ENCODE results near the gene TGM3.

DNA sequence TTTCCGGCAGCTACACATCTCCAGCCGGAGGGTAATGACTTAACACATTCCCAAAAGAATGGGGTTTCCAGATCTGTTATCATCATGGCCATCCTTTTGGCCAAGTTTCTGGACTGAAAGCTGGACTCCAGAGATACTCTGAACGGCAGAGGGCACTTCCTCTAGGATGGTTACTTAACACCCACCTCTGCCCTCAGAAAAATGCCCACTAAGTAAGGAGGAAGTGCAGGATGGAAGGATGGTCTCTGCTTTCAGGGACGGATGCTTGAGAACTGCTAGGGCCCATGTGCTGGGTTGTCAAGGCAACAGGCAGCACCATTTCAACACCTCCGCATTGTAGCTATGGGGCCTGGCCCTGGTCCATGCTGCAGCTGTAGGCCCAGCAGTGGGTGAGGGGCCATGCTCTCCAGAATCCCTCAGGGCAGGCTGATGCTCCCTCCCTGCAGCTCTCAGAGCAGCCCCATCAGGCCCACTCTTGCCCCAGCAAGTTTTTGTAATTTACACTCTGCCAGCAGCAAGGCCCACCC, 16.5 kb upstream of the TGM3 start:
- TF ChIP-seq, protein P1, sequence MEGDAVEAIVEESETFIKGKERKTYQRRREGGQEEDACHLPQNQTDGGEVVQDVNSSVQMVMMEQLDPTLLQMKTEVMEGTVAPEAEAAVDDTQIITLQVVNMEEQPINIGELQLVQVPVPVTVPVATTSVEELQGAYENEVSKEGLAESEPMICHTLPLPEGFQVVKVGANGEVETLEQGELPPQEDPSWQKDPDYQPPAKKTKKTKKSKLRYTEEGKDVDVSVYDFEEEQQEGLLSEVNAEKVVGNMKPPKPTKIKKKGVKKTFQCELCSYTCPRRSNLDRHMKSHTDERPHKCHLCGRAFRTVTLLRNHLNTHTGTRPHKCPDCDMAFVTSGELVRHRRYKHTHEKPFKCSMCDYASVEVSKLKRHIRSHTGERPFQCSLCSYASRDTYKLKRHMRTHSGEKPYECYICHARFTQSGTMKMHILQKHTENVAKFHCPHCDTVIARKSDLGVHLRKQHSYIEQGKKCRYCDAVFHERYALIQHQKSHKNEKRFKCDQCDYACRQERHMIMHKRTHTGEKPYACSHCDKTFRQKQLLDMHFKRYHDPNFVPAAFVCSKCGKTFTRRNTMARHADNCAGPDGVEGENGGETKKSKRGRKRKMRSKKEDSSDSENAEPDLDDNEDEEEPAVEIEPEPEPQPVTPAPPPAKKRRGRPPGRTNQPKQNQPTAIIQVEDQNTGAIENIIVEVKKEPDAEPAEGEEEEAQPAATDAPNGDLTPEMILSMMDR (optimal IDR thresholded peaks at IDR 0.05 in 1 of 3, IDR thresholded peaks at IDR 0.05 in 1 of 3, conservative IDR thresholded peaks at IDR 0.05 in 1 of 3; ENCODE audit: extremely low read depth in 1 of 3, insufficient read depth in 2 of 3, low read length in 3 of 3) = no peak
- no peak for TF ChIP-seq EZH2 (IDR thresholded peaks at IDR 0.05; ENCODE audit: low read length)
